Activated naive CD4-positive, alpha-beta T cell treated with anti-CD3 and anti-CD28 coated beads, Interleukin-2, amount 10 ng/mL, durations not matched to agents 5 hours and 36 hours (primary cell): ENCODE results near the gene CNGB1. TPM values are rescaled to one million over a fixed set of nuclear protein-coding genes. Genes with fewer than 3 reads are reported as not detected.

Experiments used
- total RNA-seq, 2 experiments: library from RNA; stranded (reverse); gene quantifications; one replicate each; pipeline ENCODE4 v1.2.3, GENCODE V29; 2021

Gene CNGB1
- total RNA-seq: not detected

GRCh38 chr16:57970970-57971369 lies at the start of gene CNGB1:
TSS of gene CNGB1 (minus strand) at chr16:57971128. CDS start at chr16:57967286, 3,842 bp downstream.

DNA sequence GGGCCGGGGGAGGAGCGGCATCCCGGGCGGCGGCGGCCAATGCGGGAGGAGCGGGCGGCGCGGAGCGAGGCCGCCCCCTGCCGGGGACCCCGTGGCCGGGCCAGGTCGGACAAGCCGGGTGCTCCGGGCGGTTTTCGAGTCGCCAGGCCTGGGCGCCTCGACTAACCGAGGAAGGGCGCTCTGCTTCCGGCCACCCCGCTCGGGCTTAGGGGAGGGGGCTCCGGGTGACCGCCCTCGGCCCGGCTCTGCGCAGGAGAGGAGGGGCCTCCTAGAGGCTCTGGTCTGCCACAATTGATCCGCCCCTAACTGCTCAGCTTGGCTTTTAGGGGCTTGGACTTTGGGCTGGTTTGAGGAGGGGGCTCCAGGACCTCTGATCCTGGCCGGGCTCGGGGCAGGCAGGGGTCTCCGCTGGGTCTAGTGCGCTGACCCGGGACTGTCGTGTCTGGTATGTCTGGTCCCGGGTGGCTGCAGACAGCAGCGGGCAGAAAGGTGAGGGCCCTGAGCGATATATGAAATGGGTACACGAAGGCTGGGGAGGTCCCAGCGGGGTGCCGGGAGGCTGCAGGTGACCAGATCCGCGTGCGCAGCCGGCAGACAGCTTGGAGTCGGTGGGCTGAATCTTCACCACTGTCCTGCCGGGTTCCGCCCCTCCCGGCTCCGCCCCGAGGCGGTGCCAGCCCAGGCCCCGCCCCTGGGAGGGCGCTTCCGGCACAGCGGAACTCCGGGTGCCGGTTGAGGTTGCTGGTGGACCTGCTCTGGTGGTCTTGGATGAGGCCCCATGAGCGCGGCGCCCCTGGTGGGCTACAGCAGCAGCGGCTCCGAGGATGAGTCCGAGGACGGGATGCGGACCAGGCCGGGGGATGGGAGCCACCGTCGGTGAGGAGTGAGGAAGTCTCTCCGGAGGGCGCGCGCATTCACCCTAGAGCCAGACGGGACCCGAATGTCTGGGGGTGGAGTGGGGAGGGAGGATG lies 30.1 kb upstream of the CNGB1 start, which contains the start of gene USB1:
Gene USB1 (plus strand): TSS at position 702 of the 971 bp plus-strand sequence. CDS start 77 bp downstream, at position 779.

DNA sequence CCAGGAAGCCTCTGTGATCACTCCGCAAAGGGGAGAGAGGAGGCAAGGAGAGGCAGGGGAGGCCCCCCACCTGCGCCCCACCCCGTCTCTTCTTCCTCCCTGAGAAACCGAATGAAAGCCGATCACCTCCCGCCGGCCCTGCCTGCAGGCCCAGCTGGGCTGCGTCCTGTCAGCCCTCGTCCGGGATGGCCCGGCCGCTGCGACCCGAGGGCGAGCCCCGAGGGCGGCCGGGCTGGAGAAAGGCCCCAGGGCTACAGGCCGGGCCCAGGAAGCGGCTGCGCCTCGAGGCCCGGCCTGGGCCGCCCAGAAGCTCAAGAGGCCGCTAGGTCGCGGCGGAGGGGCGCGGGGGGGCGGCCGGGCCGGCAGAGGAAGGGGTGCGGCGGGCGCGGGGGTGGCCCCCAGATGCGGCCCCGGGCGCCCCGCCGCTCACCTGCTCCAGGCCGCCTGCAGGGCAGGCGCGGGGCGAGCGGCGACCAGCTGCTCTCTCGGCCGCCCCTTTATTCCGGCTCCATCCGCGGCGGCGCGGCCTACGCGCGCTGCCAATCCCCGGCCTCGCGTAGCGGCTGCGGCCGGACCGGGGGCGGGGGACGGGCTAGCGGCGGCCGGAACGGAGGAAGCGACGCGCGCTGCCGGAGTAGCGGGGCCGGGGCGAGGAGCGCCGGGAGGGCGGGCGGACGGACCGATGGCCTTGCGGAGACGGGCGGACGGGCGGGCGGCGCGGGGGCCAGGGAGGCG lies 29.2 kb upstream of the CNGB1 start, which contains the start of gene ZNF319:
Gene ZNF319 (minus strand): TSS at position 702 of the 735 bp plus-strand sequence. CDS start 2,407 bp downstream, outside the sequence.

Other genes with a start within 250 kb of the CNGB1 start
- 10 to 100 TPM; 27.6 to 28.2 TPM for gene KATNB1, start 235.4 kb downstream of the CNGB1 start, total RNA-seq
- not detected for gene KIFC3, start 168.6 kb downstream of the CNGB1 start, total RNA-seq
- 10 to 100 TPM; 19.3 to 19.6 TPM for gene ZNF319, start 29.5 kb upstream of the CNGB1 start, total RNA-seq
- 10 to 100 TPM; 44.2 to 48.9 TPM for gene USB1, start 30.3 kb upstream of the CNGB1 start, total RNA-seq
- under 1 TPM; 0.63 to 0.99 TPM for gene MMP15, start 54.6 kb upstream of the CNGB1 start, total RNA-seq
- gene CFAP20, start 158.3 kb upstream of the CNGB1 start, total RNA-seq: 10 to 100 TPM; 34.1 to 40.8 TPM
- gene CSNK2A2, start 227.0 kb upstream of the CNGB1 start, total RNA-seq: 10 to 100 TPM; 66.3 to 70.5 TPM